RCC 7860 (cell line): Measurements from ENCODE around the gene ABLIM3.

Experiments
- DNase-seq: peaks from one replicate; pipeline ENCODE4 v3.0.0-alpha.2; 2015; ENCODE audit warnings: low spot score
- FAIRE-seq: peaks from 2 replicates; lab custom pipeline; 2012; peaks lifted over from hg19 to GRCh38; lab: Jason Lieb, UNC

The ABLIM3 gene

DNA sequence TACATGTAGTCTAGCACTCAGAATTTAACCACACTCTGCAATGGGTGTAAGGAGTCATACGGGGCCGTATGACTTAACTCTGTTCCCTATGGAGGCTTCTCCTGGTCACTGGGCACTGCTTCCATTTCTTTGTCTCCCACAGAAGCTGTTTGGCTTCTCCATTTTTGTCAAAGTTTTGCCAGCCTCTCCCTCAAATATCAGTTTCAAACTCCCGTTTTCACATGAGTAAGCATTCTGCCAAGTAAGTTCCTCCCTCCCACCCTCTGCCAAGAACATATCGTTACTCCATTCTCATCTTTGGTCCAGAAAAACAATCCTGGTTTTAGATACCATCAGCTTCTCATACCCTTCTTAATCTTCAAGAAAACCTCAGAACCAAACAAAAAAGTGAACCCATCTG is 136.5 kb downstream of the ABLIM3 start:
- no peak for DNase-seq
- FAIRE-seq: no peak

DNA sequence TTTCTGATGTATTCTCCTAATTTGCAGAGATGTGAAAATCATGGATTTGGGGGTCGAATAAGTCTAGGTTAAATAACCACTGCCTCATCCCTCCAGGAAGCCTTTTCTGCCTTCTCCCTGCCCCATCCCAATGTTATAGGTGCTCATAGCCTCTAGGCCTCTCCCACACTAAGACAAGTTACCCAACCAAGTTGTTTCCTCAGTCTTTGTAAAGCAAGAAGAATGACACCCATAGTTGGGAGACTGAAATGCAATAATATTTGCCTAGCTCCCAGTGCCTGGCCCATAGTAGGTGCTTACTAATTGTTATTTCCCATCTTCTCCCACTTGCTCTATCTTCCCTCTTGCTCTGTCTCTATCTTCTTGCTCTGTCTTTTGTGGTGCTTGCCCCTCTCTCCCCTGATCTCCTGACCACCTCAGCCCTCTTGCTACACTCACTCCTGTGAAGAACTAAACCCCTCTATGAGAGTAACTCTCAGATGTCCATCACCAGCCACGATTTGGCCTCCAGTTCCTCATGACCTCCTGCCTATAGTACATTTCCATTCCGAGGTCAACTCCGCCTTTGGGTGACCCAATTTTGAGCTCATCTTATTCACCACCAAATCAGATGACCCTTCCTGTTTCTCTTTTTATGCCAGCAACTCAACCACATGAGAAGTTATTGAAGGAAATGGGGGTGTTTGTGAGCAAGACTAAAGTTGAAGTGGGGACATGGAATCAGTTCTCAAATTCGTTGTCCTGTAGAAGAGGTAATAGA is 137.3 kb downstream of the ABLIM3 start:
- DNase-seq (no peak), FAIRE-seq (no peak)

DNA sequence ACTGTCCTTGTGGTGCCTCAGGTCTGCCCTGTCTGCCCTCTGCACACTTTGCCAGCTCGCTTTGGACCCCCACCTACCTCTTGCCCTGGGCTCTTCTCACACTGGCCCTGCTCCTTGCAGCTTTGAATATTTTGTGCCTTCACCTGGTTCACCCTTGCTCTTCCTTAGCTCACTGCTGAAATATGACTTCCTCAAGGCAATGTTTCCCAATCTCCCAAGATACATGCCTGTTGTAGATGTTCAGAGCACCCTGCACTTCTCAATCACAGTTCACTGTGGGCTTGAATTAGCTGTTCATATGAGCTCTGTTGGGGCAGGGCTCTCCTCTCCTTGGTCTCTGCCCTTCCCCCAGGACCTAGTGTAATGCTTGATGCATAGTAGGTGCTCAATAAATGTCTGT is 138.4 kb downstream of the ABLIM3 start:
- DNase-seq: no peak
- FAIRE-seq: no peak

- no peak for FAIRE-seq
These were observed 138.8 kb downstream of the ABLIM3 start for GRCh38 chr5:149280124-149280523.

DNA sequence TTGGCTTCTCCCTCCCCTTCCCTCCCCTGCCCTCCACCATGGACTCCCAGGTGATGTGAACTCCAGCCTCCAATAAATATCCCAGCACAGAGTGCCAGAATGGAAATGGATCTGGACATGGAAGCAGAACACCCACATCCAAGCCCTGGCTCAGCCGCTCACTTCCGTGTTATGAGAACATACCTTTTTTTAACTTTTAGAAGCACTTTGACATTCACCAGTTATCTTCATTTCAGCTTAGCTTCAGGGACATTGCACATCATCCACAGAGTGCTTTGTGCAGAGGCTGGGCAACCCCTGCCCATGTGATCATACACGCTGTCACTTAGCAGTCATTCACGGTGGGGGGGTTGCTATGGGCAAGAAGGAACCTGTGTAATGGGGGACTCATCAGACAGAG is 139.5 kb downstream of the ABLIM3 start:
- no peak for DNase-seq
- FAIRE-seq: no peak

More at GRCh38 chr5:149280124-149280523, 138.8 kb downstream of the ABLIM3 start:
- DNase-seq: no peak

- DNase-seq (no peak), FAIRE-seq (no peak)
These were observed 141.0 kb downstream of the ABLIM3 start for GRCh38 chr5:149282027-149282965.

DNA sequence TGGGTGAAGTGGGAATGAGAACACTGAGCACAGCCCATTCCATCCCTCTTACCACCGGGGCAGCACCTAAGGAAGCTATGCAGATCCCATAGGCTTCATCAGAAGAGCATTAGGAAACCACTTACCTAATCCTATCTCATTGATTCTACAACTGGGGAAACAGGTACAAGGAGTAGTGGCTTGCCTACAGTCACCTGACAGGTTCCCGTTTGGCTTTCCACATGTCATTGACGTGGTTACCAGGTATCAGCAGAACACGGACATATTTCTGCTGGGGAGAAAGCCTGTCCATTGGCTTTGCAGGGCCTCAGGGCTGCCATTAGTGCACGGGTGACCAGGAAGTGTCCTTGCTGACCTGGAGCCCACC is 141.7 kb downstream of the ABLIM3 start:
- DNase-seq (no peak), FAIRE-seq (no peak)

GRCh38 chr5:149283626-149284480 is 142.6 kb downstream of the ABLIM3 start:
- DNase-seq (no peak), FAIRE-seq (no peak)

DNA sequence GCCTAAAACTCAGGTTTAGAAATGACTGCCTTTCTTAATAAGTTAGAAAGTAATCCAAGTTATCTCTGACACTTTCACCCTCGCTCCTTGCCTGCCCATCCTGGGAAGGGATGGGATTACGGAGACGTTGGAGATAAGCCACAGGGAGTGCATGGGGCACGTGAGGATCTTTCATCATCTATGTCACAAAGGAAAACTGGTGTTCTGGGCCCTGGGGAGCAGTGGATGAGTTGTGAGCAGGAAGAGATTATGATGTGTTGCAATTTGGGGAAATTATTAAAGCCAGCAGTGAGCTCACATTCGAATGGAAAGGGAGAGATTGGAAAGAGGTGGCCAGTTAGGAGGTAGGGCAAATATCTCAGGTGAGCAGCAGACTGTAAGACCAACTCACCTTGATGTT is 143.2 kb downstream of the ABLIM3 start:
- no peak for DNase-seq
- no peak for FAIRE-seq

DNA sequence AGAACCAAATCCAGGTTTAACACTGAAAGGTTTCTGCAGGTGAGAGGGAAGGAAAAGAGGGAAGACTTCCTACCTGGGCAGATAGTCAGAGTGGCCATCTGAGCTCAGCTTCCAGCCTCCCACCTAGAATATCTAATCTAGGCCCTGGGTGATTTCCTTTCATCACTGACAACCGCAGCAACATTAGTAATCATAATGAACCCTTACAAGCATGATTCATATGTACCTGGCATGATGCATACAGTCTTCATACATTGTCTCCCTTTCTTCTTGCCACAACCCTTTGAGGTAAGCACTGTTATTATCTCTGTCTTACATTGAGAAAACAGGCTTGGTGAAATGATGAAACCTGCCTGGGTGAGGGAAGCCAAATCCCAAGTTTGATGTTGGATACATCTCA is 143.9 kb downstream of the ABLIM3 start:
- DNase-seq (no peak), FAIRE-seq (no peak)

GRCh38 chr5:149288436-149288835 is 147.1 kb downstream of the ABLIM3 start:
- no peak for FAIRE-seq
- DNase-seq: no peak

GRCh38 chr5:149289301-149289700 is 148.0 kb downstream of the ABLIM3 start:
- FAIRE-seq: no peak
- no peak for DNase-seq

GRCh38 chr5:149294872-149295829 is 153.9 kb downstream of the ABLIM3 start:
- FAIRE-seq: no peak
- DNase-seq: no peak

- no peak for DNase-seq
- FAIRE-seq: no peak
These were observed 156.2 kb downstream of the ABLIM3 start for GRCh38 chr5:149297340-149298025.

DNA sequence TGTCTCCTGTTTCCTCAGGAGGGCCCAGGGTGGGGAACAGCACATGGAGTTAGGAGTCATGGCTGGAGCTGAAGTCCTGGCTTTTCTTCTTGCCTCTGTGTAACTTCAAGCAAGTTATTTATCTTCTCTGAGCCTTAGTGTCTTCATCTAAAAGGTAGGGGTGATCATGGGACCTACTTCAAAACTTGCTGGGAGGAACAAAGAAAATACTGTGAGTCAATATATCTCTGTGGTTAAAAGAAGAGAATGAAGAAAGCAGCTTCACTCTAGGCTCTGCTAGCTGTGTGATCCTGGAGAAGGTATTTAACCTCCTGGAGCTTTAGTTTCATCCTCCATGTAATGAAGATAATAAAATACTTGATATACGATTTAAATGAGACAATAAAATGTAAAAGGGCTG is 156.9 kb downstream of the ABLIM3 start:
- DNase-seq (no peak), FAIRE-seq (no peak)

GRCh38 chr5:149298842-149299404 is 157.6 kb downstream of the ABLIM3 start:
- DNase-seq (no peak), FAIRE-seq (no peak)

DNA sequence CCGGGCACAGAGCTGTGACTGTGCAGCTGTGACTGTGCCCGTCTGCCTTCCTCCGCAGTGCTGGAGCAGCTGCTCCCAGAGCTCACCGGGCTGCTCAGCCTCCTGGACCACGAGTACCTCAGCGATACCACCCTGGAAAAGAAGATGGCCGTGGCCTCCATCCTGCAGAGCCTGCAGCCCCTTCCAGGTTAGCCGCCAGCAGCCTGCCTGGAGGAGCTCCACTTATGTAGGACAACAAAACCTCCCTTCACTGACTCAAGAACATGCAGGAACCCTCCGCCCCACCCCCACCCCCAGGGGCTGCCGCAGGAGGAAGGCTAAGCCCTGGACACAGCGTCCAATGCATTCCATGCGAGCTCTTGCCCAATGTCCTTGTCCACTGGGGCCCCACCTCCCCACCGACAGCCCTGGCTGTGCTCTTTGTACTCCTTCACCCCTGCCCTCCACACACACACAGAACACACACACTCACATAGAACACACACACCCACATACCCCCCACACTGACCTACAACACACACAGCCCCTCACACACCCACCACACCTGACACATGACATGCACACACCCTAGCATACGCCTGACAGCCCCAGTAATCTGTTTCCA is 158.3 kb downstream of the ABLIM3 start:
- FAIRE-seq (no peak), DNase-seq (no peak)

- FAIRE-seq (no peak), DNase-seq (no peak)
These were observed 159.1 kb downstream of the ABLIM3 start for GRCh38 chr5:149300441-149300840.
